IMR-90 (cell line): ENCODE results near the gene ADAM12. TPM values are rescaled to one million over a fixed set of nuclear protein-coding genes. Genes with fewer than 3 reads are reported as not detected.

Source experiments
- ATAC-seq: fragments of 200-7000 bp; cut with Tn5 transposase; 2 replicates; pipeline ENCODE4 v1.9.1; 2020; ENCODE audit warnings: low read depth, mild to moderate bottlenecking, moderate library complexity
- BruUV-seq: library from RNA; stranded (reverse); fragments of 400-500 nt; replicated peaks from 2 replicates; lab custom pipeline; 2021; lab: Mats Ljungman, UMichigan
- CTCF ChIA-PET: fragments of 300-600 bp; formaldehyde crosslinking; extraction: SDS; loops from one replicate; lab custom pipeline; 2021; ENCODE audit warnings: antibody characterized with exemption; lab: Yijun Ruan, JAX
- POLR2A ChIA-PET: fragments of 300-600 bp; sonication (Branson Sonifier 250); formaldehyde crosslinking; loops from one replicate; lab custom pipeline; 2022; ENCODE audit warnings: antibody characterized with exemption; ENCODE audit not compliant: unreplicated experiment; lab: Charles Lee
- DNase-seq: peaks from one replicate; pipeline ENCODE4 v3.0.0; 2013
- H2AFZ ChIP-seq: replicated peaks from 2 replicates; pipeline ENCODE3; 2013; ENCODE audit warnings: low read length, mild to moderate bottlenecking; ENCODE audit not compliant: poor library complexity
- H2AK5ac ChIP-seq: 2 replicates; pipeline ENCODE4 v1.6.1; 2013; ENCODE audit warnings: low read depth, low read length, inconsistent platforms
- H2AK9ac ChIP-seq: replicated peaks from 2 replicates; pipeline ENCODE3; 2013; ENCODE audit warnings: mild to moderate bottlenecking, low read depth, low read length, moderate library complexity; ENCODE audit not compliant: poor library complexity
- H2BK120ac ChIP-seq: 2 replicates; pipeline ENCODE4 v1.6.1; 2013; ENCODE audit warnings: low read depth, low read length, inconsistent platforms
- H2BK15ac ChIP-seq: 3 replicates; pipeline ENCODE4 v1.6.1; 2013; ENCODE audit warnings: low read depth, low read length, inconsistent platforms
- H2BK20ac ChIP-seq: 2 replicates; pipeline ENCODE4 v1.6.1; 2013; ENCODE audit warnings: low read depth, mild to moderate bottlenecking, inconsistent platforms, low read length, moderate library complexity
- H2BK5ac ChIP-seq: 2 replicates; pipeline ENCODE4 v1.6.1; 2013; ENCODE audit warnings: mild to moderate bottlenecking, low read depth, low read length, inconsistent platforms; ENCODE audit not compliant: poor library complexity, severe bottlenecking
- H3K14ac ChIP-seq: replicated peaks from 2 replicates; pipeline ENCODE4 v1.6.1; 2013; ENCODE audit warnings: low read depth, low read length, inconsistent platforms
- H3K18ac ChIP-seq: 2 replicates; pipeline ENCODE4 v1.6.1; 2013; ENCODE audit warnings: low read depth, low read length, control low read depth
- H3K23ac ChIP-seq: 2 replicates; pipeline ENCODE4 v1.6.1; 2013; ENCODE audit warnings: low read depth, low read length, inconsistent platforms
- H3K27ac ChIP-seq: 2 replicates; pipeline ENCODE4 v1.5.1; 2013; ENCODE audit warnings: mild to moderate bottlenecking, control low read depth, low read length; ENCODE audit not compliant: insufficient read depth
- H3K27me3 ChIP-seq: 2 replicates; pipeline ENCODE4 v1.6.1; 2013; ENCODE audit warnings: low read length; ENCODE audit not compliant: control insufficient read depth, insufficient read depth
- H3K36me3 ChIP-seq: 2 replicates; pipeline ENCODE4 v1.6.1; 2013; ENCODE audit warnings: low read length, mixed read lengths; ENCODE audit not compliant: control insufficient read depth, insufficient read depth
- H3K4ac ChIP-seq: 2 replicates; pipeline ENCODE4 v1.6.1; 2013; ENCODE audit warnings: low read depth, low read length, inconsistent platforms
- H3K4me1 ChIP-seq: 2 replicates; pipeline ENCODE4 v1.6.1; 2013; ENCODE audit warnings: low read length, mixed read lengths; ENCODE audit not compliant: control insufficient read depth, insufficient read depth
- H3K4me2 ChIP-seq: 2 replicates; pipeline ENCODE4 v1.6.1; 2013; ENCODE audit warnings: low read depth, mild to moderate bottlenecking, control low read depth, low read length, moderate library complexity
- H3K4me3 ChIP-seq: 2 replicates; pipeline ENCODE4 v1.5.1; 2013; ENCODE audit warnings: low read depth, mild to moderate bottlenecking, control low read depth, low read length, moderate library complexity; ENCODE audit not compliant: insufficient read depth
- H3K56ac ChIP-seq: 2 replicates; pipeline ENCODE4 v1.6.1; 2013; ENCODE audit warnings: low read length, inconsistent platforms; ENCODE audit not compliant: insufficient read depth; ENCODE audit errors: extremely low read depth
- H3K79me1 ChIP-seq, 2 experiments: 2 replicates each; pipeline ENCODE4 v1.6.1; 2013; ENCODE audit warnings: low read length in 2 of 2, inconsistent platforms in 1 of 2, low read depth in 1 of 2
- H3K9ac ChIP-seq: 2 replicates; pipeline ENCODE4 v1.6.1; 2013; ENCODE audit warnings: low read depth, low read length, control low read depth
- H3K9me1 ChIP-seq: 2 replicates; pipeline ENCODE4 v1.6.1; 2013; ENCODE audit warnings: low read length, inconsistent platforms; ENCODE audit not compliant: insufficient read depth
- H3K9me3 ChIP-seq: 2 replicates; pipeline ENCODE4 v1.6.1; 2013; ENCODE audit warnings: low read length; ENCODE audit not compliant: control insufficient read depth, insufficient read depth
- H4K20me1 ChIP-seq: 2 replicates; pipeline ENCODE4 v1.6.1; 2013; ENCODE audit warnings: low read length, inconsistent platforms; ENCODE audit not compliant: insufficient read depth
- H4K5ac ChIP-seq: 2 replicates; pipeline ENCODE4 v1.6.1; 2013; ENCODE audit warnings: mild to moderate bottlenecking, low read depth, low read length, control low read depth
- H4K8ac ChIP-seq, 2 experiments: 2 replicates each; pipeline ENCODE4 v1.6.1; 2013; ENCODE audit warnings: low read depth in 2 of 2, low read length in 2 of 2, control low read depth in 1 of 2, inconsistent platforms in 1 of 2
- H4K91ac ChIP-seq: 2 replicates; pipeline ENCODE4 v1.6.1; 2013; ENCODE audit warnings: low read depth, low read length, inconsistent platforms; ENCODE audit not compliant: insufficient read depth
- BHLHE40 ChIP-seq: fragments of 150-350 bp; IDR thresholded peaks from 2 replicates; pipeline ENCODE4 v1.6.1; 2016; ENCODE audit warnings: mild to moderate bottlenecking, low read depth, low read length
- CEBPB ChIP-seq: IDR thresholded peaks from 2 replicates; pipeline ENCODE4 v1.6.1; 2012; ENCODE audit warnings: low read depth, low read length, improper control_type of control experiment
- WGBS, 2 experiments: methylation state at CpG; one replicate each; pipeline versions ENCODE4 v1.1.5 to v1.1.7; 2013; ENCODE audit warnings: missing lambda C conversion rate in 2 of 2; ENCODE audit not compliant: insufficient read length in 1 of 2; ENCODE audit errors: extremely low coverage in 2 of 2; 5-methylcytosine and 5-hydroxymethylcytosine counted together
- dilution Hi-C: fragments of 300-500 bp; cut with HindIII; formaldehyde crosslinking; loops from one replicate; pipeline ENCODE4 v1.14.3; 2018; ENCODE audit warnings: low sequenced_read_pairs; ENCODE audit not compliant: unreplicated experiment
- in situ Hi-C: fragments of 300-500 bp; cut with MboI; formaldehyde crosslinking; loops from 3 replicates; pipeline ENCODE4 v1.14.3; 2019; ENCODE audit warnings: low sequenced_read_pairs, inconsistent platforms, mixed read lengths
- intact Hi-C: fragments of 100-400 bp; cut with micrococcal nuclease; formaldehyde crosslinking; loops from 2 replicates; pipeline ENCODE4 v1.10.0; 2022
- polyA plus RNA-seq, 3 experiments: library from polyadenylated mRNA; depleted of rRNA; stranded (reverse); fragments of >200 nt; gene quantifications; 2 replicates each; pipeline ENCODE4 v1.2.3, GENCODE V29; 2012; ENCODE audit warnings: low replicate concordance in 1 of 3
- total RNA-seq: library from RNA; depleted of rRNA; stranded (reverse); fragments of >200 nt; gene quantifications from 2 replicates; pipeline ENCODE4 v1.2.3, GENCODE V29; 2012

ADAM12 gene
- total and polyA plus RNA-seq, 2 of the 4 experiments (the other 2 are of a cell fraction): 9.6 to 10.2 TPM

GRCh38 chr10:126250527-126251310 lies 137.6 kb downstream of the ADAM12 start:
- in situ Hi-C loops: no loop called here
- no peaks in the 10 kb centered on the region for H3K79me1 ChIP-seq
- no peaks in the 10 kb centered on the region for H3K36me3 ChIP-seq
- no peak overlapping the region for H3K4me2 ChIP-seq
- H2AFZ ChIP-seq: no peak overlapping the region
- peak overlapping the region; percentile 8; the same call in 1 of the 2 replicates for H2AK5ac ChIP-seq
- no peak overlapping the region for H4K91ac ChIP-seq
- ATAC-seq: no peak
- H2BK15ac ChIP-seq: no peak overlapping the region
- no TSS peak for BruUV-seq
- 0 out of 2 replicates have a peak overlapping the region, but pooled peaks have one; percentile 27 for H2BK20ac ChIP-seq
- WGBS, 2 experiments: no CpG with 5 or more reads among the region's 8 CpGs
- dilution Hi-C loops: no loop called here
- H3K9me3 ChIP-seq: no peaks in the 10 kb centered on the region
- ChIA-PET CTCF (no interaction called here), POLR2A (no interaction called here)
- no peak overlapping the region; the same call in 1 of the 2 replicates for H3K18ac ChIP-seq
- no peak overlapping the region for H2BK5ac ChIP-seq
- no peak overlapping the region for H3K56ac ChIP-seq
- peak; percentile 89 for TF ChIP-seq CEBPB
- TF ChIP-seq BHLHE40: no peak
- H3K14ac ChIP-seq: no peak overlapping the region
- no peak overlapping the region for H3K4me3 ChIP-seq
- no peak overlapping the region for H4K8ac ChIP-seq
- H4K5ac ChIP-seq: no peak overlapping the region
- DNase-seq: peak; percentile 20
- intact Hi-C loops: loop anchor here (5.0 kb wide), 1 partner anchor 137 kb away; the partner anchor contains the start of gene ADAM12
- H2BK120ac ChIP-seq: no peak overlapping the region
- no peak overlapping the region for H3K9ac ChIP-seq
- H2AK9ac ChIP-seq: no peak overlapping the region
- no peaks in the 10 kb centered on the region for H3K27me3 ChIP-seq
- peaks cover 11% of the 10 kb centered on the region; the same call in 1 of the 2 replicates for H4K20me1 ChIP-seq
- H3K27ac ChIP-seq: no peak overlapping the region
- H3K9me1 ChIP-seq: peaks cover 26% of the 10 kb centered on the region
- peaks cover 21% of the 10 kb centered on the region for H3K4me1 ChIP-seq
- peak overlapping the region; percentile 7; the same call in 1 of the 2 replicates for H3K4ac ChIP-seq
- H3K23ac ChIP-seq: no peak overlapping the region
